ENCODE measurements around the gene PIK3R6.

PIK3R6 gene

GRCh38 chr17:8829036-8829941 is 38.2 kb downstream of the PIK3R6 start:
- H3K27me3 ChIP-seq = peaks cover 0 to 39% of the 10 kb centered on the region in 2 donors
- DNase-seq = no peak
- no peaks in the 10 kb centered on the region for H3K36me3 ChIP-seq
- no peak overlapping the region for H3K27ac ChIP-seq
- H3K4me1 ChIP-seq = peaks cover 0 to 5% (median 0%) of the 10 kb centered on the region in 4 donors
- intact Hi-C loops (cut with DNase I; ENCODE audit: low total_unique reads) = no loop called here
- no peak for TF ChIP-seq CTCF (IDR thresholded peaks at IDR 0.05)
- H3K9me3 ChIP-seq = no peaks in the 10 kb centered on the region
- no peak overlapping the region for H3K4me3 ChIP-seq

- H3K4me1 ChIP-seq = peaks cover 0 to 5% (median 0%) of the 10 kb centered on the region in 4 donors
- peaks cover 0 to 44% of the 10 kb centered on the region in 2 donors for H3K27me3 ChIP-seq
- no peaks in the 10 kb centered on the region for H3K36me3 ChIP-seq
- no peak overlapping the region for H3K27ac ChIP-seq
- H3K4me3 ChIP-seq = no peak overlapping the region
- intact Hi-C loops (cut with DNase I; ENCODE audit: low total_unique reads) = no loop called here
- TF ChIP-seq CTCF (IDR thresholded peaks at IDR 0.05) = no peak
- H3K9me3 ChIP-seq = no peaks in the 10 kb centered on the region
- DNase-seq = no peak
These were observed 39.0 kb downstream of the PIK3R6 start for GRCh38 chr17:8828517-8828875.

GRCh38 chr17:8826808-8827435 is 40.6 kb downstream of the PIK3R6 start:
- Histone ChIP-seq H3K36me3 (no peaks in the 10 kb centered on the region), H3K27ac (no peak overlapping the region), H3K27me3 (peaks cover 0 to 45% of the 10 kb centered on the region in 2 donors), H3K4me3 (no peak overlapping the region), H3K4me1 (no peaks in the 10 kb centered on the region), H3K9me3 (no peaks in the 10 kb centered on the region)
- no peak for DNase-seq
- intact Hi-C loops (cut with DNase I; ENCODE audit: low total_unique reads) = no loop called here
- TF ChIP-seq CTCF (IDR thresholded peaks at IDR 0.05) = no peak

- H3K4me1 ChIP-seq = no peaks in the 10 kb centered on the region
- no peaks in the 10 kb centered on the region for H3K9me3 ChIP-seq
- H3K27me3 ChIP-seq = peaks cover 0 to 43% of the 10 kb centered on the region in 2 donors
- no peak overlapping the region for H3K27ac ChIP-seq
- intact Hi-C loops (cut with DNase I; ENCODE audit: low total_unique reads) = no loop called here
- TF ChIP-seq CTCF (IDR thresholded peaks at IDR 0.05) = no peak
- no peaks in the 10 kb centered on the region for H3K36me3 ChIP-seq
- no peak overlapping the region for H3K4me3 ChIP-seq
- no peak for DNase-seq
These were observed 41.7 kb downstream of the PIK3R6 start for GRCh38 chr17:8825802-8826201.

- Histone ChIP-seq H3K36me3 (no peaks in the 10 kb centered on the region), H3K27ac (no peak overlapping the region), H3K4me3 (no peak overlapping the region), H3K27me3 (peaks cover 0 to 46% of the 10 kb centered on the region in 2 donors), H3K9me3 (no peaks in the 10 kb centered on the region), H3K4me1 (no peaks in the 10 kb centered on the region)
- intact Hi-C loops (cut with DNase I; ENCODE audit: low total_unique reads) = no loop called here
- no peak for TF ChIP-seq CTCF (IDR thresholded peaks at IDR 0.05)
- no peak for DNase-seq
These were observed 44.2 kb downstream of the PIK3R6 start for GRCh38 chr17:8823279-8823678.

Measured in tibial artery (tissue), 4 donors.